ENCODE results near the gene MPEG1. TPM values are rescaled to one million over a fixed set of nuclear protein-coding genes. Genes with fewer than 3 reads are reported as not detected.

MPEG1 gene
- total RNA-seq, 1 experiment from 2014 or later = not detected

DNA sequence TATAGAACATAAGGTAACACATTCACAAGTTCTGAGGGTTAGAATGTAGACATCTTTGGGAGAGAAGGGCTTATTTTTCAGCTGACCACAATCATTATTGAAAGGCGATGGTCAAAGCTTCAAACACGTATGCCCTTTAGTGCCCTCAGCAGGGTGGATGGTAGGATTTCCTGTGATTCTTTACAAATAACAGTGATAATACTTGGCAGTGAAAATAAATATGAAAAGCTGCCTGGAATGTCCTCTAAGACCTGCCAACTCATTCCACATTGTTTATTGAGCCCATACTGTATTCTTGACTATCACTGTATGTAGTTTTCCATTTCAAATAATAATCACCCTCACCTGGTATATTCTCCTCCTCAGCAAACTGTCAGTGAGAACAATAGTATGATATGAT, 13.7 kb upstream of the MPEG1 start:
- no peak overlapping the region for H3K18ac ChIP-seq (ENCODE audit: insufficient read length, low read depth, low read length)
- no peaks in the 10 kb centered on the region for H4K20me1 ChIP-seq (ENCODE audit: control insufficient read depth, insufficient read depth, insufficient read length)
- no peak overlapping the region for H2AFZ ChIP-seq (ENCODE audit: low read length)
- no peak overlapping the region for H3K56ac ChIP-seq (ENCODE audit: insufficient read length, low read depth, low read length)
- H3K4ac ChIP-seq (ENCODE audit: low read depth, low read length) = no peak overlapping the region
- H3K9me3 Mint-ChIP-seq = peaks cover 7 to 13% of the 10 kb centered on the region in 2 experiments
- no peak overlapping the region for H2BK20ac ChIP-seq (ENCODE audit: low read depth, low read length, poor library complexity, severe bottlenecking)
- no peak overlapping the region for H3T11ph ChIP-seq (ENCODE audit: low read length)
- H3K9me3 ChIP-seq (ENCODE audit: control insufficient read depth, low read depth, low read length) = no peaks in the 10 kb centered on the region
- no peak overlapping the region for H3K9ac ChIP-seq (ENCODE audit: extremely low read depth, insufficient read length, low read length)
- H4K5ac ChIP-seq (ENCODE audit: insufficient read length, low read depth, low read length) = no peak overlapping the region
- H3K4me1 ChIP-seq (ENCODE audit: insufficient read depth, low read length) = no peaks in the 10 kb centered on the region
- no peak overlapping the region for H2BK120ac ChIP-seq (ENCODE audit: low read depth, low read length, poor library complexity, severe bottlenecking)
- no peak overlapping the region for H3K14ac ChIP-seq (ENCODE audit: insufficient read depth, low read length)
- TF ChIP-seq, protein P1, sequence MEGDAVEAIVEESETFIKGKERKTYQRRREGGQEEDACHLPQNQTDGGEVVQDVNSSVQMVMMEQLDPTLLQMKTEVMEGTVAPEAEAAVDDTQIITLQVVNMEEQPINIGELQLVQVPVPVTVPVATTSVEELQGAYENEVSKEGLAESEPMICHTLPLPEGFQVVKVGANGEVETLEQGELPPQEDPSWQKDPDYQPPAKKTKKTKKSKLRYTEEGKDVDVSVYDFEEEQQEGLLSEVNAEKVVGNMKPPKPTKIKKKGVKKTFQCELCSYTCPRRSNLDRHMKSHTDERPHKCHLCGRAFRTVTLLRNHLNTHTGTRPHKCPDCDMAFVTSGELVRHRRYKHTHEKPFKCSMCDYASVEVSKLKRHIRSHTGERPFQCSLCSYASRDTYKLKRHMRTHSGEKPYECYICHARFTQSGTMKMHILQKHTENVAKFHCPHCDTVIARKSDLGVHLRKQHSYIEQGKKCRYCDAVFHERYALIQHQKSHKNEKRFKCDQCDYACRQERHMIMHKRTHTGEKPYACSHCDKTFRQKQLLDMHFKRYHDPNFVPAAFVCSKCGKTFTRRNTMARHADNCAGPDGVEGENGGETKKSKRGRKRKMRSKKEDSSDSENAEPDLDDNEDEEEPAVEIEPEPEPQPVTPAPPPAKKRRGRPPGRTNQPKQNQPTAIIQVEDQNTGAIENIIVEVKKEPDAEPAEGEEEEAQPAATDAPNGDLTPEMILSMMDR (conservative IDR thresholded peaks at IDR 0.05) = no peak
- H3K4me1 Mint-ChIP-seq = no peaks in the 10 kb centered on the region
- no peak overlapping the region for H3K4me3 Mint-ChIP-seq
- H2BK15ac ChIP-seq (ENCODE audit: low read depth, low read length) = no peak overlapping the region
- H3K79me2 ChIP-seq (ENCODE audit: insufficient read depth, low read length) = no peaks in the 10 kb centered on the region
- H4K91ac ChIP-seq (ENCODE audit: insufficient read length, low read depth, low read length) = no peak overlapping the region
- H3K23ac ChIP-seq (ENCODE audit: insufficient read length, low read depth, low read length) = no peak overlapping the region
- H3K4me2 ChIP-seq (ENCODE audit: insufficient read depth, insufficient read length, low read length) = no peak overlapping the region
- H3K36me3 Mint-ChIP-seq (ENCODE audit: insufficient read depth in 1 of 3, low read depth in 3 of 3) = peaks cover 0 to 3% (median 0%) of the 10 kb centered on the region in 3 experiments; a peak in 2 of 7 replicates
- no peak overlapping the region for H3K27ac ChIP-seq (ENCODE audit: insufficient read length, low read depth, low read length)
- H4K8ac ChIP-seq (replicated peaks; ENCODE audit: insufficient read length, low read depth, low read length) = no peak overlapping the region
- WGBS (ENCODE audit: extremely low coverage, insufficient read length, low lambda C conversion rate) = no CpG with 5 or more reads among the region's 2 CpGs
- no peak overlapping the region for H2BK5ac ChIP-seq (ENCODE audit: insufficient read length, low read length)
- no peaks in the 10 kb centered on the region; the same call in 1 of the 2 replicates for H3K27me3 Mint-ChIP-seq (ENCODE audit: low read depth)
- H3K79me1 ChIP-seq (ENCODE audit: insufficient read depth, low read depth, low read length, poor library complexity, severe bottlenecking) = no peaks in the 10 kb centered on the region
- no peak overlapping the region for H2BK12ac ChIP-seq (ENCODE audit: insufficient read length, low read depth, low read length)
- DNase-seq = no peak
- no peak overlapping the region for H2AK5ac ChIP-seq (ENCODE audit: insufficient read length, low read length)
- H3K23me2 ChIP-seq (ENCODE audit: insufficient read length, low read depth, low read length, poor library complexity, severe bottlenecking) = no peaks in the 10 kb centered on the region
- H3K27me3 ChIP-seq (ENCODE audit: insufficient read depth, low read length) = no peaks in the 10 kb centered on the region
- no peak overlapping the region for H3K27ac Mint-ChIP-seq
